Measurements from ENCODE around the gene CNOT9.
"Not testable (repeated sequence)": the region's sequence is repeated elsewhere in the genome, so short reads cannot be mapped to it uniquely, and the experiment has no call there.

CNOT9 gene

GRCh38 chr2:218568190-218569037 is at the start of gene CNOT9, which contains the start of gene USP37:
CNOT9 (plus strand) TSS chr2:218568839; CDS start chr2:218568955, 116 bp downstream.
USP37 (minus strand) TSS chr2:218568351; CDS start chr2:218558653, 9,698 bp downstream.
- peak within 1 kb of the TSS; percentile 86 for H3K4me3 ChIP-seq (replicated peaks; ENCODE audit: low read depth, low read length)
- TF ChIP-seq CTCF (IDR thresholded peaks at IDR 0.05; ENCODE audit: low read depth, low read length, missing control alignments): no peak
- peak; percentile 92 for DNase-seq (ENCODE audit: extremely low read depth, low read depth)

GRCh38 chr2:218518876-218519275 is 49.8 kb upstream of the CNOT9 start:
- TF ChIP-seq CTCF (IDR thresholded peaks at IDR 0.05; ENCODE audit: low read depth, low read length, missing control alignments): no peak
- DNase-seq (ENCODE audit: extremely low read depth, low read depth): no peak
- H3K4me3 ChIP-seq (replicated peaks; ENCODE audit: low read depth, low read length): no peak overlapping the region

- DNase-seq (ENCODE audit: extremely low read depth, low read depth): no peak
- TF ChIP-seq CTCF (IDR thresholded peaks at IDR 0.05; ENCODE audit: low read depth, low read length, missing control alignments): no peak
- no peak overlapping the region for H3K4me3 ChIP-seq (replicated peaks; ENCODE audit: low read depth, low read length)
These were observed 45.0 kb upstream of the CNOT9 start for GRCh38 chr2:218523651-218524050.

GRCh38 chr2:218528409-218528808 is 40.2 kb upstream of the CNOT9 start:
- not testable (repeated sequence) for H3K4me3 ChIP-seq (replicated peaks; ENCODE audit: low read depth, low read length); DNase-seq (ENCODE audit: extremely low read depth, low read depth)

- no peak for DNase-seq (ENCODE audit: extremely low read depth, low read depth)
- no peak overlapping the region for H3K4me3 ChIP-seq (replicated peaks; ENCODE audit: low read depth, low read length)
- TF ChIP-seq CTCF (IDR thresholded peaks at IDR 0.05; ENCODE audit: low read depth, low read length, missing control alignments): no peak
These were observed 38.6 kb upstream of the CNOT9 start for GRCh38 chr2:218529990-218530389.

GRCh38 chr2:218536804-218537494 is 31.7 kb upstream of the CNOT9 start:
- no peak for TF ChIP-seq CTCF (IDR thresholded peaks at IDR 0.05; ENCODE audit: low read depth, low read length, missing control alignments)
- no peak for DNase-seq (ENCODE audit: extremely low read depth, low read depth)
- H3K4me3 ChIP-seq (replicated peaks; ENCODE audit: low read depth, low read length): no peak overlapping the region

GRCh38 chr2:218540015-218540414 is 28.6 kb upstream of the CNOT9 start:
- DNase-seq (ENCODE audit: extremely low read depth, low read depth): no peak
- no peak overlapping the region for H3K4me3 ChIP-seq (replicated peaks; ENCODE audit: low read depth, low read length)
- no peak for TF ChIP-seq CTCF (IDR thresholded peaks at IDR 0.05; ENCODE audit: low read depth, low read length, missing control alignments)
